Natural killer cell (primary cell): Measurements from ENCODE around the gene SIGLEC15. TPM values are rescaled to one million over a fixed set of nuclear protein-coding genes. Genes with fewer than 3 reads are reported as not detected.

Experiments used
- ATAC-seq, 3 donors: fragments of 150-1000 bp in 2 of 3; fragments of 200-7000 bp in 1 of 3; cut with Tn5 transposase; 1 replicate in 1 of 3; 2 replicates in 2 of 3; pipeline ENCODE4 v1.10.0; 2021; ENCODE audit warnings: mild to moderate bottlenecking in 2 of 3, moderate library complexity in 2 of 3
- DNase-seq, 2 donors: peaks; one replicate each; pipeline versions ENCODE4 v3.0.0 to v3.0.0-alpha.2; 2013 to 2021; ENCODE audit warnings: mixed read lengths in 1 of 2
- H3K27ac ChIP-seq: one replicate; pipeline ENCODE4 v1.5.1; 2013; ENCODE audit warnings: mild to moderate bottlenecking, low read length
- H3K27me3 ChIP-seq: one replicate; pipeline ENCODE4 v1.6.1; 2013; ENCODE audit warnings: low read length; ENCODE audit not compliant: control insufficient read depth, insufficient read depth
- H3K36me3 ChIP-seq: one replicate; pipeline ENCODE4 v1.6.1; 2013; ENCODE audit warnings: low read length; ENCODE audit not compliant: control insufficient read depth, insufficient read depth
- H3K4me1 ChIP-seq: one replicate; pipeline ENCODE4 v1.6.1; 2013; ENCODE audit warnings: low read length; ENCODE audit not compliant: control insufficient read depth, insufficient read depth
- H3K4me3 ChIP-seq: one replicate; pipeline ENCODE4 v1.5.1; 2013; ENCODE audit warnings: low read length
- H3K9me3 ChIP-seq: one replicate; pipeline ENCODE4 v1.6.1; 2013; ENCODE audit warnings: low read length; ENCODE audit not compliant: control insufficient read depth, insufficient read depth
- H3K27ac Mint-ChIP-seq, 2 donors: one replicate each; pipeline ENCODE4 v1.8.0; 2022; ENCODE audit warnings: mild to moderate bottlenecking in 2 of 2, mixed read lengths in 2 of 2, moderate library complexity in 1 of 2
- H3K27me3 Mint-ChIP-seq, 2 donors: one replicate each; pipeline ENCODE4 v1.8.0; 2022; ENCODE audit warnings: low read depth in 2 of 2, mixed read lengths in 2 of 2
- H3K36me3 Mint-ChIP-seq: one replicate; pipeline ENCODE4 v1.8.0; 2022; ENCODE audit warnings: mixed read lengths
- H3K4me1 Mint-ChIP-seq, 2 donors: one replicate each; pipeline ENCODE4 v1.8.0; 2022; ENCODE audit warnings: mixed read lengths in 2 of 2
- H3K4me3 Mint-ChIP-seq: one replicate; pipeline ENCODE4 v1.8.0; 2022; ENCODE audit warnings: mild to moderate bottlenecking, moderate library complexity, mixed read lengths
- H3K9me3 Mint-ChIP-seq, 2 donors: one replicate each; pipeline ENCODE4 v1.8.0; 2022; ENCODE audit warnings: mixed read lengths in 2 of 2
- CTCF ChIP-seq: fragments of 200-600 bp; IDR thresholded peaks from one replicate; pipeline ENCODE4 v1.8.0; 2022; ENCODE audit warnings: antibody characterized with exemption
- WGBS: methylation state at CpG from one replicate; pipeline ENCODE4 v1.1.7; 2013; ENCODE audit warnings: missing lambda C conversion rate; ENCODE audit not compliant: insufficient coverage; 5-methylcytosine and 5-hydroxymethylcytosine counted together
- intact Hi-C: fragments of 100-400 bp; cut with micrococcal nuclease; formaldehyde crosslinking; loops from one replicate; pipeline ENCODE4 v1.14.2; 2022
- total RNA-seq, 4 donors: library from RNA; stranded (reverse); fragments of 120-200 nt in 1 of 4; gene quantifications; one replicate each; pipeline versions ENCODE4 v1.2.3 to v1.2.4, GENCODE V29; 2013 to 2022

SIGLEC15 gene
- total RNA-seq, 3 donors from 2014 or later (not counting 1 experiment from before 2014, with no cell fraction given): not detected

DNA sequence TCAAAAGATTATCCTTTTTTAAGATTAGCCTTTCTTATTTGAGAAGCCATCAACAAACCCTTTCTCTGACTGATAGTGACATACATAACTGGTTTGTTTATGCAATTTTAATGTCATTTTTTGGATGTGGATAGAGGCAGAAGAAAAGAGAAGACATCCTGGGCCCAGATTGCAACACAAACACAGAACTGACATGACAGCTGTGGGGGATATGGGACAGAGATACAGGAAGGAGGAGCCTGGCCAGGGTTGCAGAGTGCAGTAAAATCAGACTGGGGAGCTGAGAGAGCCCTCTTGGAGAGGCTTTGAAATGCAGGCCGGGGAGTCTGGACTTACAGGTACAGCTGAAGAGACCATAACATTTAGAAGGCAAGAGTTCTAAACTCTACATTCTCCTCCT, 65.1 kb downstream of the SIGLEC15 start:
- Mint-ChIP-seq H3K27me3 (no peaks in the 10 kb centered on the region), H3K9me3 (no peaks in the 10 kb centered on the region), H3K36me3 (no peaks in the 10 kb centered on the region), H3K4me3 (peak overlapping the region; percentile 72), H3K27ac (peak overlapping the region; percentile 89 to 94), H3K4me1 (peaks cover 23 to 29% of the 10 kb centered on the region in 2 donors)
- peaks cover 27% of the 10 kb centered on the region for H3K36me3 ChIP-seq
- DNase-seq: no peak
- peak; percentile 59 to 66 (median 62) for ATAC-seq
- TF ChIP-seq CTCF: no peak
- H3K4me1 ChIP-seq: peaks cover 15% of the 10 kb centered on the region
- no peaks in the 10 kb centered on the region for H3K27me3 ChIP-seq
- no peaks in the 10 kb centered on the region for H3K9me3 ChIP-seq
- intact Hi-C loops: no loop called here
- peak overlapping the region; percentile 64 for H3K27ac ChIP-seq
- WGBS: 82% methylated on average over 1 of the region's 1 CpG
- H3K4me3 ChIP-seq: no peak overlapping the region

GRCh38 chr18:45891806-45892205, 66.3 kb downstream of the SIGLEC15 start:
- DNase-seq (no peak), ATAC-seq (no peak)
- no peak overlapping the region for H3K4me3 ChIP-seq
- Mint-ChIP-seq H3K9me3 (no peaks in the 10 kb centered on the region), H3K36me3 (no peaks in the 10 kb centered on the region), H3K4me3 (no peak overlapping the region), H3K27ac (no peak overlapping the region), H3K4me1 (peaks cover 23 to 34% of the 10 kb centered on the region in 2 donors), H3K27me3 (no peaks in the 10 kb centered on the region)
- H3K9me3 ChIP-seq: no peaks in the 10 kb centered on the region
- TF ChIP-seq CTCF: no peak
- WGBS: 100% methylated on average over 2 of the region's 2 CpGs
- H3K27ac ChIP-seq: no peak overlapping the region
- H3K36me3 ChIP-seq: peaks cover 27% of the 10 kb centered on the region
- peaks cover 15% of the 10 kb centered on the region for H3K4me1 ChIP-seq
- intact Hi-C loops: no loop called here
- H3K27me3 ChIP-seq: no peaks in the 10 kb centered on the region

Other genes with a start within 250 kb of the SIGLEC15 start
- gene SLC14A2, start 210.2 kb upstream of the SIGLEC15 start, total RNA-seq: under 1 TPM in 1 of 3 donors, not detected in 2; 0.10 TPM
- 10 to 100 TPM; 21.2 to 51.6 (median 42.2) TPM for gene SLC14A1, start 101.5 kb upstream of the SIGLEC15 start, total RNA-seq
- 100 to 1,000 TPM in 1 of 3 donors, 10 to 100 TPM in 2; 81.3 to 133 (median 99.6) TPM for gene EPG5, start 141.7 kb downstream of the SIGLEC15 start, total RNA-seq
- 10 to 100 TPM; 34.7 to 55.0 (median 46.9) TPM for gene PSTPIP2, start 246.6 kb downstream of the SIGLEC15 start, total RNA-seq